GM21447 (cell line): ENCODE results near the gene AFG3L2.

Experiments
- ATAC-seq: cut with Tn5 transposase; IDR thresholded peaks from one replicate; pipeline ENCODE4 v1.9.1; 2021; ENCODE audit not compliant: unreplicated experiment

The AFG3L2 gene

GRCh38 chr18:12282442-12283039, 94.5 kb downstream of the AFG3L2 start:
- ATAC-seq = no peak

- no peak for ATAC-seq
These were observed 95.2 kb downstream of the AFG3L2 start for GRCh38 chr18:12281861-12282260.

- no peak for ATAC-seq
These were observed 97.1 kb downstream of the AFG3L2 start for GRCh38 chr18:12279781-12280531.
